ENCODE data around the gene ZNF319. TPM values are rescaled to one million over a fixed set of nuclear protein-coding genes. Genes with fewer than 3 reads are reported as not detected.

The ZNF319 gene
- total and polyA plus RNA-seq, 2 of the 4 experiments (the other 2 are of a cell fraction), result 0.90 to 6.3 TPM

GRCh38 chr16:57966204-57966771 lies 34.2 kb downstream of the ZNF319 start:
- 25% methylated on average over 1 of the region's 4 CpGs; no CpG with 5 or more reads in 1 of the 2 experiments for WGBS, 2 experiments (ENCODE audit: extremely low coverage in 2 of 2, insufficient read length in 1 of 2)
- no peak overlapping the region for H2BK120ac ChIP-seq (ENCODE audit: low read depth, low read length)
- no peak overlapping the region for H2BK15ac ChIP-seq (ENCODE audit: low read depth, low read length)
- H3K79me1 ChIP-seq (ENCODE audit: low read depth in 1 of 2, low read length in 2 of 2), result no peaks in the 10 kb centered on the region
- in situ Hi-C loops (cut with MboI; ENCODE audit: low sequenced_read_pairs) (no loop called here), intact Hi-C loops (cut with micrococcal nuclease) (no loop called here), dilution Hi-C loops (cut with HindIII; ENCODE audit: low sequenced_read_pairs, unreplicated experiment) (no loop called here)
- no peak overlapping the region for H4K8ac ChIP-seq (ENCODE audit: low read depth in 2 of 2, low read length in 2 of 2)
- no peak overlapping the region for H4K91ac ChIP-seq (ENCODE audit: insufficient read depth, low read depth, low read length)
- no peaks in the 10 kb centered on the region for H3K36me3 ChIP-seq (ENCODE audit: control insufficient read depth, insufficient read depth, low read length)
- no peak overlapping the region for H2AK9ac ChIP-seq (replicated peaks; ENCODE audit: low read depth, low read length, poor library complexity)
- ChIA-PET CTCF (no interaction called here), POLR2A (ENCODE audit: unreplicated experiment) (no interaction called here)
- no peaks in the 10 kb centered on the region for H3K9me3 ChIP-seq (ENCODE audit: control insufficient read depth, insufficient read depth, low read length)
- peaks cover 46% of the 10 kb centered on the region for H3K27me3 ChIP-seq (ENCODE audit: control insufficient read depth, insufficient read depth, low read length)
- H3K4me2 ChIP-seq (ENCODE audit: low read depth, low read length), result no peak overlapping the region
- ATAC-seq (ENCODE audit: low read depth) (peak; percentile 78), DNase-seq (no peak)
- no peak for TF ChIP-seq RCOR1 (IDR thresholded peaks at IDR 0.05; ENCODE audit: insufficient replicate concordance, low read length)
- TF ChIP-seq MAFK (IDR thresholded peaks at IDR 0.05; ENCODE audit: low read depth, low read length), result no peak
- no peak for TF ChIP-seq CHD1 (IDR thresholded peaks at IDR 0.05; ENCODE audit: low read depth, low read length)
- TF ChIP-seq MAZ (IDR thresholded peaks at IDR 0.05; ENCODE audit: borderline replicate concordance, low read depth, low read length), result no peak
- TF ChIP-seq SMC3 (IDR thresholded peaks at IDR 0.05; ENCODE audit: low read depth, low read length), result no peak
- no peak for TF ChIP-seq MXI1 (IDR thresholded peaks at IDR 0.05; ENCODE audit: borderline replicate concordance, low read depth, low read length)
- no peak overlapping the region for H3K4ac ChIP-seq (ENCODE audit: low read depth, low read length)
- no peak overlapping the region for H3K18ac ChIP-seq (ENCODE audit: low read depth, low read length)
- H4K20me1 ChIP-seq (ENCODE audit: insufficient read depth, low read length), result no peaks in the 10 kb centered on the region
- H2AFZ ChIP-seq (replicated peaks; ENCODE audit: low read length, poor library complexity), result no peak overlapping the region
- H3K56ac ChIP-seq (ENCODE audit: extremely low read depth, insufficient read depth, low read length), result no peak overlapping the region
- no peak overlapping the region for H3K27ac ChIP-seq (ENCODE audit: insufficient read depth, low read length)
- H3K23ac ChIP-seq (ENCODE audit: low read depth, low read length), result no peak overlapping the region
- H3K9ac ChIP-seq (ENCODE audit: low read depth, low read length), result no peak overlapping the region
- no peak overlapping the region for H2AK5ac ChIP-seq (ENCODE audit: low read depth, low read length)
- no peaks in the 10 kb centered on the region for H3K9me1 ChIP-seq (ENCODE audit: insufficient read depth, low read length)
- no peak overlapping the region for H3K14ac ChIP-seq (replicated peaks; ENCODE audit: low read depth, low read length)
- H3K4me1 ChIP-seq (ENCODE audit: control insufficient read depth, insufficient read depth, low read length), result no peaks in the 10 kb centered on the region; the same call in 1 of the 2 replicates
- H2BK5ac ChIP-seq (ENCODE audit: low read depth, low read length, poor library complexity, severe bottlenecking), result no peak overlapping the region
- H3K4me3 ChIP-seq (ENCODE audit: insufficient read depth, low read depth, low read length), result no peak overlapping the region
- H4K5ac ChIP-seq (ENCODE audit: low read depth, low read length), result no peak overlapping the region
- no TSS peak for BruUV-seq (replicated peaks)
- no peak overlapping the region for H2BK20ac ChIP-seq (ENCODE audit: low read depth, low read length)
